Naive thymus-derived CD4-positive, alpha-beta T cell (primary cell): ENCODE results near the gene CT45A9. TPM values are rescaled to one million over a fixed set of nuclear protein-coding genes. Genes with fewer than 3 reads are reported as not detected.
"Not testable (repeated sequence)": the region's sequence is repeated elsewhere in the genome, so short reads cannot be mapped to it uniquely, and the experiment has no call there.

Experiments
- ATAC-seq: fragments of 150-1000 bp; cut with Tn5 transposase; 2 replicates; pipeline ENCODE4 v1.10.0; 2021; ENCODE audit warnings: mild to moderate bottlenecking, moderate library complexity
- CTCF ChIA-PET: fragments of 350-600 bp; sonication (Branson Sonifier 250); formaldehyde crosslinking; loops from one replicate; lab custom pipeline; 2021; ENCODE audit warnings: antibody characterized with exemption; lab: Charles Lee
- POLR2A ChIA-PET: fragments of 350-600 bp; sonication (Branson Sonifier 250); formaldehyde crosslinking; loops from one replicate; lab custom pipeline; 2021; ENCODE audit warnings: antibody characterized with exemption, inconsistent platforms; lab: Charles Lee
- DNase-seq, 9 donors: peaks; one replicate each; pipeline versions ENCODE4 v3.0.0 to v3.0.0-alpha.2; 2020 to 2022; ENCODE audit warnings: mixed read lengths in 1 of 9
- H3K27ac ChIP-seq: one replicate; pipeline ENCODE4 v1.7.0; 2013; ENCODE audit warnings: mild to moderate bottlenecking, low read depth, low read length, moderate library complexity
- H3K27me3 ChIP-seq, 2 donors: one replicate each; pipeline ENCODE4 v1.7.0; 2013; ENCODE audit warnings: low read length in 2 of 2, mild to moderate bottlenecking in 2 of 2, moderate library complexity in 2 of 2; ENCODE audit not compliant: control insufficient read depth in 2 of 2, insufficient read depth in 2 of 2
- H3K36me3 ChIP-seq, 3 experiments: 1 replicate in 2 of 3; 2 replicates in 1 of 3; pipeline ENCODE4 v1.7.0; 2013; ENCODE audit warnings: low read length in 3 of 3, mild to moderate bottlenecking in 3 of 3, moderate library complexity in 1 of 3; ENCODE audit not compliant: insufficient read depth in 3 of 3, control insufficient read depth in 2 of 3
- H3K4me1 ChIP-seq, 2 donors: one replicate each; pipeline ENCODE4 v1.7.0; 2013; ENCODE audit warnings: low read length in 2 of 2, mild to moderate bottlenecking in 2 of 2, moderate library complexity in 1 of 2; ENCODE audit not compliant: control insufficient read depth in 2 of 2, insufficient read depth in 2 of 2
- H3K4me3 ChIP-seq: 2 replicates; pipeline ENCODE4 v1.7.0; 2013; ENCODE audit warnings: mild to moderate bottlenecking, low read length
- H3K9me3 ChIP-seq, 3 experiments: 1 replicate in 2 of 3; 2 replicates in 1 of 3; pipeline ENCODE4 v1.7.0; 2013; ENCODE audit warnings: low read length in 3 of 3; ENCODE audit not compliant: control insufficient read depth in 2 of 3
- H3K27ac Mint-ChIP-seq, 9 donors: one replicate each; pipeline ENCODE4 v1.8.0; 2020 to 2022; ENCODE audit warnings: mixed read lengths in 9 of 9, mild to moderate bottlenecking in 8 of 9, moderate library complexity in 5 of 9, inconsistent platforms in 2 of 9
- H3K27me3 Mint-ChIP-seq, 5 donors: one replicate each; pipeline ENCODE4 v1.8.0; 2021 to 2022; ENCODE audit warnings: mixed read lengths in 5 of 5, mild to moderate bottlenecking in 1 of 5
- H3K36me3 Mint-ChIP-seq, 5 donors: one replicate each; pipeline ENCODE4 v1.8.0; 2020 to 2022; ENCODE audit warnings: mixed read lengths in 5 of 5, mild to moderate bottlenecking in 3 of 5, inconsistent platforms in 1 of 5
- H3K4me1 Mint-ChIP-seq, 7 donors: one replicate each; pipeline ENCODE4 v1.8.0; 2020 to 2022; ENCODE audit warnings: mixed read lengths in 7 of 7, mild to moderate bottlenecking in 3 of 7, inconsistent platforms in 1 of 7
- H3K4me3 Mint-ChIP-seq, 10 donors: one replicate each; pipeline ENCODE4 v1.8.0; 2020 to 2022; ENCODE audit warnings: mild to moderate bottlenecking in 10 of 10, mixed read lengths in 10 of 10, moderate library complexity in 6 of 10, inconsistent platforms in 2 of 10
- H3K9me3 Mint-ChIP-seq, 11 donors: one replicate each; pipeline ENCODE4 v1.8.0; 2020 to 2022; ENCODE audit warnings: mixed read lengths in 11 of 11, mild to moderate bottlenecking in 4 of 11, inconsistent platforms in 1 of 11, moderate library complexity in 1 of 11
- intact Hi-C, 2 donors: fragments of 100-400 bp; cut with micrococcal nuclease; formaldehyde crosslinking; loops; one replicate each; pipeline ENCODE4 v1.15.1; 2023
- polyA plus RNA-seq, 2 donors: library from polyadenylated mRNA; unstranded; fragments of 300-500 nt; fragmentation: Illumina TruSeq; gene quantifications; one replicate each; pipeline ENCODE4 v1.2.3, GENCODE V29; 2021
- total RNA-seq, 6 experiments: library from RNA in 5 of 6; stranded (reverse) in 5 of 6; gene quantifications; 1 replicate in 5 of 6; 2 replicates in 1 of 6; pipeline ENCODE4 v1.2.3 and lab custom pipeline; 2021 to 2026

The CT45A9 gene, protein sequence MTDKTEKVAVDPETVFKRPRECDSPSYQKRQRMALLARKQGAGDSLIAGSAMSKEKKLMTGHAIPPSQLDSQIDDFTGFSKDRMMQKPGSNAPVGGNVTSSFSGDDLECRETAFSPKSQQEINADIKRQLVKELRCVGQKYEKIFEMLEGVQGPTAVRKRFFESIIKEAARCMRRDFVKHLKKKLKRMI
- not detected for total RNA-seq
- polyA plus RNA-seq, result not detected
- total RNA-seq (lab: John Stamatoyannopoulos, UW), result not detected

DNA sequence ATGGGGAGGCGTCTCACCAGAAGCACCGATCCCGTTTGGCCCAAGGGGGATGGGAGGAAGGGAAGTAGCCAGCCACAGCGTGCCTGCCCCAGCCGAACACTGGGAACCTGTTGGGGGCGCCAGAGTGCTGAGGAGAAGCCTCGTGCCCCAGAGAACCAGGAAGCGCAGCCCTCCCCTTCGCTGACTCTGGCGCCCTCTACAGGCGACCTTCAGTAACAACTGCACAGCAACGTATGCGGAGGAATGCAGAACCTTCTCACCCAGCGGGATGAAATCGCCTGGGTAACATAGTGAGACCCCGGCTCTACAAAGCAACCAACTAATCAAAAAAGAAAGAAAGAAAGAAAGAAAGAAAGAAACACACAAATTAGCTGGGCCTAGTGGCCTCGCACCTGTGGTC lies at the start of gene CT45A9:
CT45A9 (minus strand) TSS at position 101 of the 400 bp plus-strand sequence. CDS start 3,751 bp downstream, outside the sequence.
- DNase-seq, H3K36me3 ChIP-seq, CTCF ChIA-PET, H3K4me1 ChIP-seq, POLR2A ChIA-PET, H3K4me3 Mint-ChIP-seq, H3K27ac Mint-ChIP-seq, H3K4me1 Mint-ChIP-seq, H3K9me3 ChIP-seq, ATAC-seq, H3K9me3 Mint-ChIP-seq, H3K4me3 ChIP-seq, H3K27me3 Mint-ChIP-seq, intact Hi-C loops, H3K36me3 Mint-ChIP-seq, H3K27me3 ChIP-seq, H3K27ac ChIP-seq: not testable (repeated sequence)

DNA sequence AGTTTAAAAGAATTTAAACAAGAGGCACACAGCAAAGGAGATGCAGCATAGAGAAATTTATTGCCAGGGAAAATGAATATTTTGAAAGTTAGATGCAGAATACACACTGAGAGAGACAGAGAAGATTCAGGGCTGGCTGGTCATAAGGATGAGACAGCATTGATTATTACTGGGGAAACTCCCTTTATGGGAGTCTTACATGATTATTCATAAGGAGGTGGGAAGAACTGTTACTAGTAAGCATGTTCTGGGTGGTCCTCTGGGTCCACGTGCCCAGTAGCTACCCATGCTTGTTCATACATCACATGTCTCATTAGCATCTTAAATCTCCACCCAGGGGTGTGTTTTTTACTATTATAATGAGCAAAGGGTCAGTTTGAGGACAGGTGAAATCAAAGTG lies 48.9 kb upstream of the CT45A9 start:
- CTCF ChIA-PET, H3K4me1 Mint-ChIP-seq, H3K4me3 Mint-ChIP-seq, ATAC-seq, intact Hi-C loops, DNase-seq, H3K4me3 ChIP-seq, H3K27ac ChIP-seq, H3K27ac Mint-ChIP-seq, H3K27me3 Mint-ChIP-seq, H3K9me3 ChIP-seq, H3K36me3 Mint-ChIP-seq, H3K27me3 ChIP-seq, H3K36me3 ChIP-seq, H3K4me1 ChIP-seq, H3K9me3 Mint-ChIP-seq: not testable (repeated sequence)
- POLR2A ChIA-PET, result interaction anchor here (0.6 kb wide), 1 partner anchor 9 kb away, joined by 3 read pairs; no protein-coding TSS in a partner anchor

DNA sequence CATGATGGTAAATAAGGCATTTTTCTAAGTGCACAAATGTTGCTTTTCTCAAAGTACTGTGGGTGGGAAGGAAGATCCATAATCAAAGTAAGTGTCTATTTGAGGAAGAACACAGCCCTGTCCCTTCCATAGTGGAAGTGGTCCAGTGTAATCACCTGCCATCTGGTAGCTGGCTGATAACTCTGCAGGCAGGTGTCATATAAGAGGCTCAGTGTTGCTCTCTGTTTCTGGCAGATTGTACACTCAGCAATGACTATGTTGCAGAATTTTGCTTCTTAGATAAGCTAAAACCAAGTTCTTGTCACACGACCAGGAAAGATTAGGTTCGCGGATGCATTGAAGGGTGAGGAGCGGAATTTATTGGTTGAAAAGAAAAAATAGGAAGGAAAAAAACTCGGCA lies 42.8 kb upstream of the CT45A9 start:
- no peak overlapping the region for H3K27ac Mint-ChIP-seq
- no peak overlapping the region for H3K4me3 ChIP-seq
- no peaks in the 10 kb centered on the region for H3K4me1 ChIP-seq
- H3K27me3 Mint-ChIP-seq, result peaks cover 0 to 2% (median 0%) of the 10 kb centered on the region in 5 donors
- intact Hi-C loops, result no loop called here
- H3K4me3 Mint-ChIP-seq, result no peak overlapping the region
- ChIA-PET POLR2A (no interaction called here), CTCF (no interaction called here)
- no peaks in the 10 kb centered on the region for H3K9me3 Mint-ChIP-seq
- no peak for DNase-seq
- H3K4me1 Mint-ChIP-seq, result no peaks in the 10 kb centered on the region
- H3K36me3 ChIP-seq, result no peaks in the 10 kb centered on the region
- H3K36me3 Mint-ChIP-seq, result no peaks in the 10 kb centered on the region
- ATAC-seq, result no peak
- no peak overlapping the region for H3K27ac ChIP-seq
- H3K9me3 ChIP-seq, result no peaks in the 10 kb centered on the region
- no peaks in the 10 kb centered on the region for H3K27me3 ChIP-seq

DNA sequence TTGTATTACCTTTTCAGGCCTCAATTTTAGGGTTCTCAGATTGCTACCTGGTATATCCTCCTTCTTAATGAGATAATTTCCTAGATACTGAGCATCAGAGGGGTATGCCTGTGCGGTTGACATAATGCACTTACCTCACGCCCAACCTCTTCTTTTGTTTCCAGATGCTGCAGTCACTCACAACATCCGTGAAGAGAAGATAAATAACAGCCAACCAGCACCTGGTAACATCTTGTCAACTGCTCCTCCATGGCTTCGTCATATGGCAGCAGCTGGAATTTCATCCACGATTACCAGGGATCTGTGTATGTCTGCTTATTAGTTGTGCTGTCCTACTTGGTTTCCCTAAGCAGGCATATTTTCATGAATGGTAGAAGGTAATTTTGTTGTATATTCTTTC lies 38.6 kb upstream of the CT45A9 start:
- Histone ChIP-seq H3K27me3 (no peaks in the 10 kb centered on the region), H3K9me3 (no peaks in the 10 kb centered on the region), H3K4me3 (no peak overlapping the region), H3K36me3 (no peaks in the 10 kb centered on the region), H3K4me1 (no peaks in the 10 kb centered on the region), H3K27ac (no peak overlapping the region)
- no peaks in the 10 kb centered on the region for H3K36me3 Mint-ChIP-seq
- no peak overlapping the region for H3K4me3 Mint-ChIP-seq
- no peak for ATAC-seq
- intact Hi-C loops, result no loop called here
- DNase-seq, result no peak
- H3K4me1 Mint-ChIP-seq, result no peaks in the 10 kb centered on the region
- ChIA-PET POLR2A (no interaction called here), CTCF (no interaction called here)
- no peaks in the 10 kb centered on the region for H3K9me3 Mint-ChIP-seq
- no peak overlapping the region for H3K27ac Mint-ChIP-seq
- peaks cover 0 to 13% (median 2%) of the 10 kb centered on the region in 5 donors for H3K27me3 Mint-ChIP-seq

DNA sequence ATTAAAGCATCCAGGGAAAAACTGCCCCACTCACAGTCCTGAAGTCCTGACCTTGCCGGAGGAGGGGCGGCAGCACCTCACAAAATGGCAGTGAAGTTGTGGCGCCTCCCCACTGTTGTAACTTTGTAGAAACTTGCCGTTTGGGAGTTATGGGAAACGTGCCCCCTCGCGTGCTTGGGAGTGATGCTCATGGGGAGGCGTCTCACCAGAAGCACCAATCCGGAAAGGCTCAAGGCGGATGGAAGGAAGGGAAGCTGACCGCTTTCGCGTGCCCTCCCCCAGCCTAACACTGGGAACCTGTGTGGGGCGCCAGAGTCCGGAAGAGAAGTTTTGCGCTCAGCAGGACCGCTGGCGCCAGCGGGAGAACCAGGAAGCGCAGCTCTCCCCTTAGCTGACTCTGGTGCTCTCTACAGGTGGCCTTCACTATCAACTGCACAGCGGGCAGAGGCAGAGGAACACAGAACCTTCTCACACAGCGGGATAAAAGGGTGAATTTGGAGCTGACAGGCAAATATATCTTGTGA lies 21.7 kb upstream of the CT45A9 start, which contains the start of the genes CT45A10 and SAGE1:
CT45A10 (minus strand) TSS at position 151 of the 524 bp plus-strand sequence. CDS start 8,100 bp downstream, outside the sequence.
SAGE1 (plus strand) TSS at position 423 of the 524 bp plus-strand sequence. CDS start 2,527 bp downstream, outside the sequence.
- POLR2A ChIA-PET, result no interaction called here

DNA sequence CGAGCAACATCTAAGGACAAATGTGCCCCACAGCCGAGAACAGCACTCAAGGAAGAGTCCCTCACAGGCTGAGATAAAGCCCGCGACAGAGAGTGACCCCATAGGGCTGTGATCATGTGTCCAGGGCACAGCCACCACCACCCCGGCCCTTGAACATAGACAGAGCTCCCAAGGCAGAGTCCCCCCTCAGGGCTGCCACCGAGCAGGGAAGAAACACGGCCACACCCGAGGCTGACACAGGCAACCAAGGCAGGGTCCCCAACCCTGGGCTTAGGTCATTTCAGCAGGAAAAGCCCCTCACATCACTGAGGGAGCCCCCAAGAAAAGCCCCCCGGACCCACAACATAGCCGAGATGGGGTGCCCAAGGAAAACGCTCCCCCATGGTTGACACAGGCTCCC lies 21.2 kb upstream of the CT45A9 start:
- no peaks in the 10 kb centered on the region for H3K36me3 ChIP-seq
- ChIA-PET CTCF (no interaction called here), POLR2A (no interaction called here)
- no peak for ATAC-seq
- no peaks in the 10 kb centered on the region for H3K27me3 ChIP-seq
- no peaks in the 10 kb centered on the region for H3K4me1 ChIP-seq
- no peak overlapping the region for H3K27ac ChIP-seq
- H3K9me3 Mint-ChIP-seq, result no peaks in the 10 kb centered on the region
- no peaks in the 10 kb centered on the region for H3K36me3 Mint-ChIP-seq
- intact Hi-C loops, result no loop called here
- DNase-seq, result no peak
- peaks cover 0 to 4% (median 0%) of the 10 kb centered on the region in 5 donors for H3K27me3 Mint-ChIP-seq
- no peaks in the 10 kb centered on the region for H3K4me1 Mint-ChIP-seq
- H3K27ac Mint-ChIP-seq, result peak overlapping the region in 1 of 9 donors; percentile 41
- H3K4me3 Mint-ChIP-seq, result no peak overlapping the region
- no peak overlapping the region for H3K4me3 ChIP-seq
- H3K9me3 ChIP-seq, result no peaks in the 10 kb centered on the region

More for the DNA sequence above, 21.7 kb upstream of the CT45A9 start, which contains the start of the genes CT45A10 and SAGE1:
- Histone ChIP-seq H3K4me3 (no peak within 1 kb of the TSS), H3K4me1 (no peaks in the 10 kb centered on the region), H3K27me3 (no peaks in the 10 kb centered on the region), H3K27ac (no peak within 1 kb of the TSS), H3K36me3 (no peaks in the 10 kb centered on the region), H3K9me3 (no peaks in the 10 kb centered on the region)
- Mint-ChIP-seq H3K27ac (peak within 1 kb of the TSS in 1 of 9 donors; percentile 41), H3K27me3 (peaks cover 0 to 4% (median under 1%) of the 10 kb centered on the region in 5 donors), H3K4me3 (no peak within 1 kb of the TSS), H3K9me3 (no peaks in the 10 kb centered on the region), H3K36me3 (no peaks in the 10 kb centered on the region), H3K4me1 (no peaks in the 10 kb centered on the region)
- CTCF ChIA-PET, result no interaction called here
- DNase-seq (no peak), ATAC-seq (no peak)
- intact Hi-C loops, result no loop called here
